Fibroblast of skin of right quadriceps (primary cell): ENCODE results near the gene TAF6L.
"Not testable (repeated sequence)": the region's sequence is repeated elsewhere in the genome, so short reads cannot be mapped to it uniquely, and the experiment has no call there.

Source experiments
- DNase-seq: peaks from one replicate; pipeline ENCODE4 v3.0.0-alpha.2; 2013

The TAF6L gene

DNA sequence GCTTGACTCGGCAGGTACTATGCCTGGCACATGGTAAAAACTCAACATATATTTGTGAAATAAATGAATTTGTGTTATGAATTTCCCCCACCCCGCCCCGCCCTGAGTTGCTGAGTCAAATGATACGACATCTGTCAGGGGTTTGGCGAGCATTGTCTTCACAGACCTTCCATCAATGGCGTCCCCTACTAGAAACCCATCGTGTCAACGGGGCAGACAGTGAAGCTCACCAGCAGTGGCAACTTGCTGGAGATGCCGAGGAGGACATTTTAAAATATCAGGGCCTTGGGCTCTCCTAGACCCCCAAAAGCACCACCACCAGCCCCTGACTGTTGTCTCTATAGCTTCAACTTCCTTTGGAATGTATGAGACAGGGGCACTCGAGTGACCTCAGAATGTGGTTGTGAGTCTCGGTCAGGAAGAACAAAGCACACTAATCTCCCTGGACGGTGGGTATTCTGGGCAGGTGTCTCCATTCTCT is 34.8 kb downstream of the TAF6L start:
- DNase-seq: no peak

DNA sequence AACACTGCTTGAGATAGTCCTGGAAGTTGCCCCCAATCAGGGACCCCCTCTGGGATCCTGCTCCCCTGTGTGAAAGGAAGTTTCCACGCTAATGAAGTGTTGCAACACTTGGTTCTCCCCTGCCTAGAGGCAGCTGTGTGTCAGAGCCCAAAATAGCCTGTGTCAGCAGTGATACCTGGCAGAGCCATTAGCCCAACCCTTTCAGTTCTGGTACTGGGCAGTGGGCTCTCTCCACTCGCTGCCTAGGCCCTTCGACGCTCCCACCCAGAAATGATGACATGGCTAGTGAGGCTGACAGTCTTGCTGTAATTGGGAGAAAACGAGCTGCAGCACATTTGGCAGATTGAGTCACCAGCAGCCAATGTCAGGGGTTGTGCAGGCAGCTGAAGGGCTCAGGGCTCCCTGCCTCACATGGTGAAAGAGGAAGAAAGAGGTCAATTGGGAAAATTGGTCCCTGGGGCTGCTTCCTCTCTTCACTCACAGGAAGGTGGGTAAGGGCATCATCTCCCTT is 35.5 kb downstream of the TAF6L start:
- no peak for DNase-seq

DNA sequence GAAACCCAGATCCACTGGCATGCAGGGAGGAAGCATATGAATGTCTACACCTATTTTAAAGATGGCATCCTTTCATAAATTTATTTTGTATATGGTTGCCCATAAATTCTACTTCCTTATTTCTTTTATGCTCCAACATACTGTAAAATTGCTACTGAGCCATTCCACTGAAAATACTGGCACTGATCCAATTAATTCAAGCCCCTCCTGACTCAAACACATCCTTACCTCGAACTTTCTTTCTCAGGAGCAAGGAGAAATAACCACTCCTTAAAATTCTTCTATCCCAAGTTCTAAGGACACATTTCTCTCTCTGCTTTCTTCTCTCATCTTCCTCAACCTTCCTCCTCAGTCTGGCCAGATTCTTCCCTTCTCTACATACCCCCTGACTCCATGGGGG is 39.6 kb downstream of the TAF6L start:
- DNase-seq: no peak

DNA sequence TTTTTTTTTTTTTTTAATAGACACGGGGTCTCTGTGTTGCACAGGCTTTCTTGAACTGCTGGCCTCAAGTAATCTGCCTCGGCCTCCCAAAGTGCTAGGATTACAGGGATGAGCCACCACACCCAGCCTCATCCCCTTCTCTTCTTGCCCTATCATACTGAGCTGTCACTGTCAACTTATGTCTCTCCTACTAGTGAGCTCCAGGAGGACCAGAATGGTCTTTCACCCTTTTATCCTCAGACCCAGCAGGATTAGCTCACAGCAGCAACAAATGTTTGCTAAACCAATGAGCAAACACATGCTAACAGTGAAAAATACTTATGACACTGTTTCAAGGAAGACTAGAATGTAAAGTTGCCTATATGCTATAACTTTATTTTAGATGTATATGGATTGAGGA is 40.5 kb downstream of the TAF6L start:
- no peak for DNase-seq

DNA sequence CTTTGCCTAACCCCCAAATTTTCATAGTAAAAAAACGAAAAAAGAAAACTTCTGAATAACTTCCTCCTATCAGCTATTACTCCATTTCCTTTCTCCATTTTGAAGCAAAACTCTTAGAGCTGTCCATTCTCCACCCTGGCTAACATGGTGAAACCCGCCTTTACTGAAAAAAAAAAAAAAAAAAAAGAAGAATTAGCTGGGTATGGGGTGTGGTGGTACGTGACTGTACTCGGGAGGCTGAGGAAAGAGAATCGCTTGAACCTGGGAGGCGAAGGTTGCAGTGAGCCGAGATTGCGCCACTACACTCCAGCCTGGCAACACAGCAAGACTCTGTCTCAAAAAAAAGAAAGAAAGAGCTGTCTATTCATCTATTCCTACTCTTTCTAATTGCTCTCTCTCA is 45.4 kb downstream of the TAF6L start:
- no peak for DNase-seq

DNA sequence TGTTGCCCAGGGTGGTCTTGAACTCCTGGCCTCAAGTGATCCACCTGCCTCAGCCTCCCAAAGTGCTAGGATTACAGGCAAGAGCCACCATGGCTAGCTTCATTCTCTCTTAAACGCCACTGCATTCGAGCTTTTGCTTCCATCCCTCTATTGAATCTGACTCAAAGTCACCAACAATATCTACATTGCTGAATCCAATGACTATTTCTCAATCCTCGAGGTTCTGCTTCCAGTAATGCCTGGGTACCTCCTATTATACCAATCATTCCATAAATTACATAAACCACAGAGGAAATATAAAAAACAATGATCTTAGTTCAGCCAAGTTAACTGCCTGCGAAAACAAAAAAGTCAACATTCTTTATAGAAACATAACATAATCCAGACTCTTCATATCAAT is 45.9 kb downstream of the TAF6L start:
- DNase-seq: no peak

DNA sequence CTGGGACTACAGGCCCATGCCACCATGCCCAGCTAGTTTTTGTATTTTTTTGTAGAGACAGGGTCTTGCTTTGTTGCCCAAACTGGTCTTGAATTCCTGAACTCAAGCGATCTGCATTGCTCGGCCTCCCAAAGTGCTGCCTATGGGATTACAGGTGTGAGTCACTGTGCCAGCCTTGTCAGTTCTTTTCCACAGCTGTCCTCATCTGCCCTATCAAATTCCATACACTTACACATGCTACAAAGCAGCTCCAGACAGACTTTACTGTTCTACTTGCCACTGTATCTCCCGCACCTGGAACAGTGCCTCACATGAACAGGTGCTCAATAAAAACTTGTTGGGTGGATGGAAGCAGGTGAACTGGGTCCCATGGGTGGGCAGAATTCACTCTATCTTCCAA is 52.5 kb downstream of the TAF6L start:
- DNase-seq: no peak

DNA sequence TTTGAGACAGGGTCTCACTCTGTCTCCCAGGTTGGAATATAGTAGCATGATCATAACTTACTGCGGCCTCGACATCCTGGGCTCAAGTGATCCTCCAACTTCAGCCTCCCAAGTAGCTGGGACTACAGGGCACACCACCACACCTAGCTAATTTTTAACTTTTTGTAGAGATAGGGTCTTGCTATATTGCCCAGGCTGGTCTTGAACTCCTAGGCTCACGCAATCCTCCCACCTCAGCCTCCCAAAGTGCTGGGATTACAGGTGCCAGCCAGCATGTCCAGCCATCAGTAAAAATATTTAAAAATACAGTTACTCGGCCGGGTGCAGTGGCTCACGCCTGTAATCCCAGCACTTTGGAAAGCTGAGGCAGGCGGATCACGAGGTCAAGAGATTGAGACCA is 56.9 kb downstream of the TAF6L start:
- DNase-seq: not testable (repeated sequence)

DNA sequence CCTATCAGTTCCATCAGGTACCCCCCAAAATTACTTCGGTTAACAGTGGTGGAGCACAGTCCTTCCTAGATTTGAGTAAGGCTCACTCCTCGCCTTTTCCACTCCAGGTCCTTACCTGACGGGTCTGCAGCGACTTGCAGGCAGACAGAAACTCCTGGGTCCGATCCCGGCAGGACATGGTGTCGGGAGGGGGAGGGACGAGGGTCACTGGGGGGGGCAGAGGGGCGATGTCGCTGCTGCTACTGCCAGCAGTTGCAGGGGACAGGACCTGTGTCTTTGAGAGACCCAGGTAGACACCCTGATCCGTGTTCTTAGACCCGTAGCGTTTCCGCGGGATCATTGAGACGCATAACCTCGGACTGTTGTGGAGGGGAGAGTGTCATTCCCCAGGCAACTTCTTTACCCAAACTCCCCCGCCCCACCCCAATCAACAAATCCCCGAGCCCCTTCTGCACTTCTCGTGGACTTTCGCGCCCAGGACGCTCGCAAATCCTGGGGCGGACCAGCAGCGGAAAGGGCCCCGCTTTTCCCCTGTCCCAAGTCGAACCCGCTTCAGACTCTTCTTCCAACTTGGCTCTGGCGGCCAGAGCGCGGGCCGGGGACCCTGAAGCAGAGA is 59.8 kb downstream of the TAF6L start:
- no peak for DNase-seq

DNA sequence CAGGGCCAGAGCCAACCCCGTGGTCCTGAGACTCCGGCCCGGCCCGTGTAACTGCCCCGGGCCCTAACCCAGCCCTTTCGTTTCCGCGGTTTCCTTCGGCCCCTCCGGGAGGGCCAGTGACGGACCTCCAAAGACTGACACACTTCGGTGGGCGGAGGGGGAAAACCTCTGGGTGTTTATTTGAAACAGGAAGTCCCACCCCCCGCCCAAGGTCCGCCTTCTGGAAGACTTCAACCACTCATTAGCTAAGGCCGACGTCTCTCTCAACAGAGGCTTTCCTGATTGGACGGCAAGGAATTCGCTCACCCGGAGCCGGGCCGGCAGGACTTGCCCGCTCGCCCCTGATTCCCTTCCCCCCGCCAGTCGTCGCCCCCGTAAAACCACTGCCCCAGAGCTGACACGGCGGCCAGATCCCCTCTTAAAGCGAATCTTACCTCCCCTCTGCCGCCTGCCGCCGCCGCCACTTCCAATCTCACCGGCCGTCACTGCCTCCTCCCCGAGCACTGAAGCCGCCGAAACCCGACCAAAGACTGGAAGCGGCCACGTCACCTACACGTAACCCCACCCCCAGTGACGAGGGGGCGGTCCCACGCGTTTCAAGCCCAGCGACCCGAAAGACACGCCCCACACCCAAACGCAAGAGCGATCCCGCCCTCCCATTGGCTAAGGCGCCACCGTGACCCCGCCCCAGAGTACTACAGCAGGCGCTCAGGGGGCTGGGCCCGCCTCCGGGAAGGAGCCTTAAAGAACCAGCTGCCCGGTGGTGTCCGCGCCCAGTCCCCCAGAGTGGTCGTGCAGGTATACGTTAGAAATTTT is 60.5 kb downstream of the TAF6L start, which contains the start of gene STX5:
TSS of gene STX5 (minus strand) at position 532 of the 816 bp plus-strand sequence. CDS start 808 bp downstream, outside the sequence.
- peak; percentile 98 for DNase-seq

DNA sequence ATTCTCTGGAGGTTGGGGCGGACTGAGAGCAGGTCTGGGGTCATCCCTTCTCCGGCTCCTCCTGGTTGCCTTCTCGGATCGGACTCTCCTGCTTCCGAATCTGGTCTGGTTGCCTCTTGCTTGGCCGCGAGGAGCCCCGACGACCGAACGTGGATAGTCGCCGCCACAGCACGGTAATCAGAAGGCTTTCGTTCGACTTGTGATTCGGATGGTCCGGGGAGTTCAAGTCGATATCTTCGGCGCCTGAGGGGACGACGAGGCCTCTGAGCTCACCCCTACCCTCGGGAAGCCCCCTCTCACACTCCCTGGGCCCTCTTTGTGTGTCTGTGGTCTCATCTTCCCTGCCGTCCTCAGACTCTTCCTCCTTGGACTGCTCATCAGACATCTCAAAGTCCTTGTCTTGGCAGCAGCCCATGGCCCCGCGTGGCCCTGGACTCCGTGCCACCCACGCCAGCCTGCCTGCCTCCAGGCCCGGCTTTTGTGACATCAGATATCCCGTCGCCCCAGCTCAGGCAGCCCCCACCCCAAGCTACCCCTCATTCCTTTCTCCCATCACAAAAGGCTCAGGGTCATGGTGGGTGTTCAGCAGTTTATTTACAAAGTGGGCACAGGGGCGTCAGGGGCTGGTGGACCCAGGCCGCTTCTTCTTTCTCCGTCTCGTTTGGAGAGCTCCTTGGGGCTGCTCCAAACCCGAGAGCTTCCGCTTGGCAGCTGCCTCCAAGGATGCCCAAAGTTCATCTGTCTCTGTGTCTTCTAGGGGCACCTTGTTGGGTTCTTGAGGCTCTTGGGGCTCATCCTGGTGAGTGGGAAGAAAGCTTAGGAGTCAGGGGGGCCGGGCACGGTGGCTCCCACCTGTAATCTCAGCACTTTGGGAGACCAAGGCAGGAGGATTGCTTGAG is 61.4 kb downstream of the TAF6L start, which contains the start of gene TEX54:
TSS of gene TEX54 (minus strand) at position 506 of the 899 bp plus-strand sequence.
- DNase-seq: no peak

DNA sequence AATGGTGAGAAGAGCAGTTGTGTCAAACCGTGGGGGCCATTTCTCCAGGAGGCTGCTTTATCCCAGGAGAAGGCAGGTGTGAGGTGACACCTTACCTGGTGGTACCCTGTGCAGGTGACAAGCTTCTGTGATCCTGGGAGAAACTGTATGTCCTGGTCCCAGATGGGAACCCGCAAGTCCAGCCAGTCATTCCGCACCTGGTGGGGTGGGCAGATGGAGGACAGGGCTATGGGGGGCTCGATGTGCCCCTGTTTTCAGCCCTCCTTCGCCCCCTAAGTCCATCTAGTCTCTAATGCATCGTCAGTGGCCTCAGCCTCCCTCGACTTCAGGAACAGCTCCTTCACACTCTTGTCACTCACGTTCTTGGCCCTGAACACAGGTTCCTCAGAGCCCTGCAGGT is 64.1 kb downstream of the TAF6L start:
- DNase-seq: no peak
